ENCODE results near the gene THAP7. TPM values are rescaled to one million over a fixed set of nuclear protein-coding genes. Genes with fewer than 3 reads are reported as not detected.

The THAP7 gene
- total RNA-seq, 1 donor from 2014 or later, result 34.9 TPM

DNA sequence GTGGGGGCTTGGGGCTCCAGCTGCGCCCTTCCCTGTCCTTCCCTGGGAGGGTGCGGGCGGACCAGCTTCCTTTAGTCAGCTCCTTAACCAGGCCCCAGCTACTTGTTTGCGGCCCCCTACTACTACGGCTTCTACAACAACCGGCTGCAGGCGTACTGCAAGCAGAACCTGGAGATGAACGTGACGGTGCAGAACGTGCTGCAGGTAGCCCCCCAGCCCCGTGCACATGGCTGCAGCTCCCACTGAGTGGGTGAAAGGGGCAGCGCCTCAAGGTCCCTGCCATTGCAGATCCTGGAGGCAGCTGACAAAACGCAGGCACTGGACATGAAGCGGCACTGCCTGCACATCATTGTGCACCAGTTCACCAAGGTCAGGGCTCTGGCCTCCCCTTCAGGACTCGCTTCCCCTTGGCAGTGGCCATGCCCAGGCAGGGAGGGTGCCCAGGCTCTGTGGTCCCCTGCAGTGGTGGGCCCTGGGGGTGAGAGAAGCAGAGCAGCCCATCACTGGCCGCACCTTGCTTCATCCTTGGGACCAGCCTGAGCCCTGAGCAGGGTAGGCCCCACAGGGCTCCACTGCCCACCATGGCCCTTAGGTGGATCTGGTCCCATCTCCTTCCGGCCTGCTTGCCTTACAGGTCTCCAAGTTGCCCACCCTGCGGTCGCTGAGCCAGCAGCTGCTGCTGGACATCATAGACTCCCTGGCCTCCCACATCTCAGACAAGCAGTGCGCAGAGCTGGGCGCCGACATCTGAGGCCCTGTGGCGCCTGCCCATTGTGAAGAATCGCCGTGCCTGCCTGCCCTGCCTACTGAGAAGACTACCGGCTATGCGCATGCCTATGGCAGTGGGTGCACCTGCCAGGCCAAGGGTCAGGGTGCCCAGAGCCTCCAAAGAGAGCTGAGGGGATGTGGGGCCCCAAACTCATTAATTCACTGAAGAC is 5.1 kb downstream of the THAP7 start:
- no peak for DNase-seq (ENCODE audit: extremely low spot score in 2 of 2)
- intact Hi-C loops (cut with DNase I), result no loop called here
- Histone ChIP-seq H3K4me3 (no peak overlapping the region), H3K9me3 (no peaks in the 10 kb centered on the region), H3K27ac (no peak overlapping the region), H3K36me3 (peaks cover 0 to 44% of the 10 kb centered on the region in 2 donors), H3K4me1 (peaks cover 22% of the 10 kb centered on the region), H3K27me3 (no peaks in the 10 kb centered on the region)
- no peak for TF ChIP-seq POLR2AphosphoS5 (IDR thresholded peaks at IDR 0.05; ENCODE audit: insufficient read depth in 1 of 2, low read depth in 1 of 2)
- no peak for TF ChIP-seq POLR2A (IDR thresholded peaks at IDR 0.05)

DNA sequence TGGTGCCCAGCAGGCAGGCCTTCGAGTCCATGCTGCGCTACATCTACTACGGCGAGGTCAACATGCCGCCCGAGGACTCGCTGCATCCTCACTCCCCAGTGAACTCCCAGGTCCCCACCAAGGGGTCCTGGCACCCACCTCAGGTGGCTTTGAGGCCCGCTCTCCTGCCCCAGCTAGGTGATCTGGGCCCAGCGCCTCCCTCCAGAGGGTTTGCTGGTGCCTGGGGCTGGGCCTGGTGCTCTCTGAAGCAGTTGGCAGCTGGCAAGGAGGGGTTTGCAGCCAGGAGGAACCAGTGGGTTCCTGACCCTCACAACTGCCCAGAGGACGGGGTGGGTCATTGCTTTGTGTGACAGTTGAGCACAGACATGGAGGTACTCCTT is 5.9 kb downstream of the THAP7 start:
- H3K27ac ChIP-seq, result no peak overlapping the region
- intact Hi-C loops (cut with DNase I), result no loop called here
- no peaks in the 10 kb centered on the region for H3K9me3 ChIP-seq
- no peaks in the 10 kb centered on the region for H3K27me3 ChIP-seq
- H3K4me1 ChIP-seq, result peaks cover 18% of the 10 kb centered on the region
- DNase-seq (ENCODE audit: extremely low spot score in 2 of 2), result no peak
- no peak for TF ChIP-seq POLR2AphosphoS5 (IDR thresholded peaks at IDR 0.05; ENCODE audit: insufficient read depth in 1 of 2, low read depth in 1 of 2)
- TF ChIP-seq POLR2A (IDR thresholded peaks at IDR 0.05), result no peak
- TF ChIP-seq, protein P1, sequence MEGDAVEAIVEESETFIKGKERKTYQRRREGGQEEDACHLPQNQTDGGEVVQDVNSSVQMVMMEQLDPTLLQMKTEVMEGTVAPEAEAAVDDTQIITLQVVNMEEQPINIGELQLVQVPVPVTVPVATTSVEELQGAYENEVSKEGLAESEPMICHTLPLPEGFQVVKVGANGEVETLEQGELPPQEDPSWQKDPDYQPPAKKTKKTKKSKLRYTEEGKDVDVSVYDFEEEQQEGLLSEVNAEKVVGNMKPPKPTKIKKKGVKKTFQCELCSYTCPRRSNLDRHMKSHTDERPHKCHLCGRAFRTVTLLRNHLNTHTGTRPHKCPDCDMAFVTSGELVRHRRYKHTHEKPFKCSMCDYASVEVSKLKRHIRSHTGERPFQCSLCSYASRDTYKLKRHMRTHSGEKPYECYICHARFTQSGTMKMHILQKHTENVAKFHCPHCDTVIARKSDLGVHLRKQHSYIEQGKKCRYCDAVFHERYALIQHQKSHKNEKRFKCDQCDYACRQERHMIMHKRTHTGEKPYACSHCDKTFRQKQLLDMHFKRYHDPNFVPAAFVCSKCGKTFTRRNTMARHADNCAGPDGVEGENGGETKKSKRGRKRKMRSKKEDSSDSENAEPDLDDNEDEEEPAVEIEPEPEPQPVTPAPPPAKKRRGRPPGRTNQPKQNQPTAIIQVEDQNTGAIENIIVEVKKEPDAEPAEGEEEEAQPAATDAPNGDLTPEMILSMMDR (IDR thresholded peaks at IDR 0.05), result no peak
- H3K4me3 ChIP-seq, result no peak overlapping the region
- peaks cover 0 to 48% of the 10 kb centered on the region in 2 donors for H3K36me3 ChIP-seq

DNA sequence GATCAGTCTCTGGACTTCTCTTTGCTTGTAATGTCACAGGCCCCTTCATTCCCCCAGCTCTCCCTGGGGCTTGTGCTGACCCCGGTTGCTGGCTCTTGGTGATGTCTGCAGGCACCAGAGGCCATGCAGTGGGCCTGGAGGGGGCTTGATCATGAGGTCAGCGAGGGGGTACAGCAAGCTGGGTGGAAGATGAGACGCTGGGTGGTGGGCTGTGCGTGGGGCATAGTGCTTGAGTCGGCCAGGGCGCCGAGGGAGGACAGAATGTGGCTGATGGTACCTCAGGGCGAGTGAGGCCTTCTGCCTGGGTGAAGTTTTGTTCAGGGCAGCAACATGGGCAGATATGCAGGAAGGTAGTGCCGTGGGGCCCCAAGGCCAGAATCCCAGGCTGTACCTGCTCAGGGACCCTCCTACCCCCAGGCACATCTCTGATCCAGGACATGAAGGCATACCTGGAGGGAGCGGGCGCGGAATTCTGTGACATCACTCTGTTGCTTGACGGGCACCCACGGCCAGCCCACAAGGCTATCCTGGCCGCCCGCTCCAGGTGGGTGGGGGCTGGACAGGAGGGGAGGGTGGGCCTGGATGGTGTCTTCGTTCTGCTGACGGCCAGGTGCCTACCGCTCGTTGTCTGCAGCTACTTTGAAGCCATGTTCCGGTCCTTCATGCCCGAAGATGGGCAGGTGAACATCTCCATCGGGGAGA is 6.4 kb downstream of the THAP7 start:
- intact Hi-C loops (cut with DNase I), result no loop called here
- Histone ChIP-seq H3K27me3 (no peaks in the 10 kb centered on the region), H3K4me3 (no peak overlapping the region), H3K27ac (no peak overlapping the region), H3K4me1 (peaks cover 12% of the 10 kb centered on the region), H3K36me3 (peaks cover 0 to 47% of the 10 kb centered on the region in 2 donors), H3K9me3 (no peaks in the 10 kb centered on the region)
- DNase-seq (ENCODE audit: extremely low spot score in 2 of 2), result no peak
- TF ChIP-seq POLR2A (IDR thresholded peaks at IDR 0.05) (no peak), POLR2AphosphoS5 (IDR thresholded peaks at IDR 0.05; ENCODE audit: insufficient read depth in 1 of 2, low read depth in 1 of 2) (no peak)
- TF ChIP-seq, protein P1 (IDR thresholded peaks at IDR 0.05), result no peak

DNA sequence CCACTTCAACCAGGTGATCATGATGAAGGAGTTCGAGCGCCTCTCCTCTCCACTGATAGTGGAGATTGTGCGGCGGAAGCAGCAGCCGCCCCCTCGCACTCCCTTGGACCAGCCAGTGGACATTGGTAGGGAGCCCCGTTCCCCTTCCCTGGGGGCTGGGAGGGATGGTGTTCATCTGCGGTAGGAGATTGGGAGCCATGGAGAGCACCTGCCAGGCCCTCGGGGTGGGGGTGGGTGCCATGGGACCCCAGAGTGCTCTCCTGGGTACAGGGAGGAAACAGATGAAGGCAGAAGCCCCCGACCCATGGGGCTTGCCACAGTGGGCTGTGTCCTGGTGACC is 7.0 kb downstream of the THAP7 start:
- no peak for DNase-seq (ENCODE audit: extremely low spot score in 2 of 2)
- intact Hi-C loops (cut with DNase I), result no loop called here
- H3K36me3 ChIP-seq, result peaks cover 0 to 41% of the 10 kb centered on the region in 2 donors

More for the DNA sequence above, 7.0 kb downstream of the THAP7 start:
- TF ChIP-seq POLR2A (IDR thresholded peaks at IDR 0.05) (no peak), POLR2AphosphoS5 (IDR thresholded peaks at IDR 0.05; ENCODE audit: insufficient read depth in 1 of 2, low read depth in 1 of 2) (no peak)
- TF ChIP-seq, protein P1 (IDR thresholded peaks at IDR 0.05), result no peak
- peaks cover 6% of the 10 kb centered on the region for H3K4me1 ChIP-seq
- H3K27ac ChIP-seq, result no peak overlapping the region
- no peak overlapping the region for H3K4me3 ChIP-seq
- no peaks in the 10 kb centered on the region for H3K27me3 ChIP-seq
- no peaks in the 10 kb centered on the region for H3K9me3 ChIP-seq
